ENCODE results near the gene TRERF1. TPM values are rescaled to one million over a fixed set of nuclear protein-coding genes. Genes with fewer than 3 reads are reported as not detected.

TRERF1 gene
- total RNA-seq, 2 donors from 2014 or later = 3.5 to 3.8 TPM

- DNase-seq = no peak
- TF ChIP-seq, protein P1, sequence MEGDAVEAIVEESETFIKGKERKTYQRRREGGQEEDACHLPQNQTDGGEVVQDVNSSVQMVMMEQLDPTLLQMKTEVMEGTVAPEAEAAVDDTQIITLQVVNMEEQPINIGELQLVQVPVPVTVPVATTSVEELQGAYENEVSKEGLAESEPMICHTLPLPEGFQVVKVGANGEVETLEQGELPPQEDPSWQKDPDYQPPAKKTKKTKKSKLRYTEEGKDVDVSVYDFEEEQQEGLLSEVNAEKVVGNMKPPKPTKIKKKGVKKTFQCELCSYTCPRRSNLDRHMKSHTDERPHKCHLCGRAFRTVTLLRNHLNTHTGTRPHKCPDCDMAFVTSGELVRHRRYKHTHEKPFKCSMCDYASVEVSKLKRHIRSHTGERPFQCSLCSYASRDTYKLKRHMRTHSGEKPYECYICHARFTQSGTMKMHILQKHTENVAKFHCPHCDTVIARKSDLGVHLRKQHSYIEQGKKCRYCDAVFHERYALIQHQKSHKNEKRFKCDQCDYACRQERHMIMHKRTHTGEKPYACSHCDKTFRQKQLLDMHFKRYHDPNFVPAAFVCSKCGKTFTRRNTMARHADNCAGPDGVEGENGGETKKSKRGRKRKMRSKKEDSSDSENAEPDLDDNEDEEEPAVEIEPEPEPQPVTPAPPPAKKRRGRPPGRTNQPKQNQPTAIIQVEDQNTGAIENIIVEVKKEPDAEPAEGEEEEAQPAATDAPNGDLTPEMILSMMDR (IDR thresholded peaks at IDR 0.05) = no peak
- Histone ChIP-seq H3K9me3 (no peaks in the 10 kb centered on the region), H3K27me3 (no peaks in the 10 kb centered on the region), H3K27ac (peak overlapping the region; percentile 26), H3K4me1 (peaks cover 3% of the 10 kb centered on the region), H3K4me3 (no peak overlapping the region), H3K36me3 (no peaks in the 10 kb centered on the region), H3K9ac (ENCODE audit: low read depth in 2 of 2, low read length in 2 of 2) (no peak overlapping the region)
- intact Hi-C loops (cut with DNase I) = loop anchor here (10.0 kb wide), 1 partner anchor 91 kb away; no protein-coding TSS in a partner anchor
Observed at GRCh38 chr6:42313941-42314570, 137.7 kb downstream of the TRERF1 start.

- H3K4me1 ChIP-seq = peaks cover 3% of the 10 kb centered on the region
- H3K9ac ChIP-seq (ENCODE audit: low read depth in 2 of 2, low read length in 2 of 2) = no peak overlapping the region
- H3K4me3 ChIP-seq = no peak overlapping the region
- no peak for DNase-seq
- H3K9me3 ChIP-seq = no peaks in the 10 kb centered on the region
- intact Hi-C loops (cut with DNase I) = loop anchor here (10.0 kb wide), 1 partner anchor 92 kb away; no protein-coding TSS in a partner anchor
- peak overlapping the region; percentile 26 for H3K27ac ChIP-seq
- no peaks in the 10 kb centered on the region for H3K27me3 ChIP-seq
- H3K36me3 ChIP-seq = no peaks in the 10 kb centered on the region
- TF ChIP-seq, protein P1 (IDR thresholded peaks at IDR 0.05) = no peak
Observed at GRCh38 chr6:42313038-42313437, 138.7 kb downstream of the TRERF1 start.

DNA sequence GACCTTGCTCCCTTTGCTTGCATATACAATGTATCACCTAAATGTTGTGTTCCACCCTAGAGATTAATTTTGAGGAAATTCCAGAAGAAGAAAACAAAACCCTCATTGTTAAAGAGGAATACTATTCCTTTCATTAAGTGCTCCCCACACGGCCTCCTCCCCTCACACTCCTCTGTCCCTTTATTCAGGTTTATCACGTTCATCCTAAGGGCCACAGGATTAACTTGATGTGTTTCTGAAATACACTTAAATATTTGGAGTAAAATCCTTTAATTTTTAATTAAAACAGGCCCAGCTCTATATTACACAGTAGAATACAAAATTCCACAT, 144.6 kb downstream of the TRERF1 start:
- Histone ChIP-seq H3K4me3 (no peak overlapping the region), H3K27ac (no peak overlapping the region), H3K4me1 (no peaks in the 10 kb centered on the region), H3K27me3 (no peaks in the 10 kb centered on the region), H3K9me3 (no peaks in the 10 kb centered on the region), H3K36me3 (no peaks in the 10 kb centered on the region), H3K9ac (ENCODE audit: low read depth in 2 of 2, low read length in 2 of 2) (no peak overlapping the region)
- TF ChIP-seq, protein P1 (IDR thresholded peaks at IDR 0.05) = no peak
- no peak for DNase-seq
- intact Hi-C loops (cut with DNase I) = no loop called here

DNA sequence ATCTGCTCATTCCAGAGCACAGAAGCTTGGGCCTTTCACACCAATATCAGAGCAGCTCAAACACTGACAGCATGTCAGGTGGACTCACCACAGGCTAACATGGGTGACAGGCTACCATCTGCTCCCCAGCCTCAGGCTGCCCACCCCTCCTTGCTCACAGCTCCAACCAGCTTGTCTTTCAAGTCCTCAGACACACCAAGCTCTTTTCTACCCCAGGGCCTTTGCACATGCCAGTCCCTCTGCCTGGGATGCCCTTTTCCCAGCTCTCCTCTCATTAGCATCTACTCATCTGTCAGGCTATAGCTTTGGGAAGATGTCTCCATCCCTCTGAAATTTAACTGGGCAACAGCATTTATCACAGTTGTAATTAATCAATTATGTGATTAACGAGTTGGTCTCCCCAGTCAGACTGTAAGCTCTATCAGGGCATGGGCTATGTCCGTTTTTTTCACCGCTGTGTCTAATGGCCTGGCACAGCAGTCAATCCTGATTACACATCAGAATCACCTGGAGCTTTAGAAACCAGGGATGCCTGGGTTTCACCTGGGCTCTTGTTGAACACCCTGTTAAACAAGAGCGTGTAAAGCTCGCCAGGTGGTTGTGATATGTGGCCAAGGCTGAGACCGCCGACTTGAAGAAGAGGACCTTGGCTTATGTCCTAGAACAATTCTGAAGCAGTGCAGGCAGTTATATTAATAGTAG, 145.1 kb downstream of the TRERF1 start:
- Histone ChIP-seq H3K27ac (no peak overlapping the region), H3K9me3 (no peaks in the 10 kb centered on the region), H3K4me3 (no peak overlapping the region), H3K9ac (ENCODE audit: low read depth in 2 of 2, low read length in 2 of 2) (no peak overlapping the region), H3K4me1 (no peaks in the 10 kb centered on the region), H3K27me3 (no peaks in the 10 kb centered on the region), H3K36me3 (no peaks in the 10 kb centered on the region)
- intact Hi-C loops (cut with DNase I) = no loop called here
- no peak for DNase-seq
- TF ChIP-seq, protein P1 (IDR thresholded peaks at IDR 0.05) = no peak

- intact Hi-C loops (cut with DNase I) = no loop called here
- Histone ChIP-seq H3K9me3 (no peaks in the 10 kb centered on the region), H3K27ac (no peak overlapping the region), H3K4me1 (no peaks in the 10 kb centered on the region), H3K4me3 (no peak overlapping the region), H3K9ac (ENCODE audit: low read depth in 2 of 2, low read length in 2 of 2) (no peak overlapping the region), H3K36me3 (no peaks in the 10 kb centered on the region), H3K27me3 (no peaks in the 10 kb centered on the region)
- DNase-seq = no peak
- TF ChIP-seq, protein P1 (IDR thresholded peaks at IDR 0.05) = no peak
Observed at GRCh38 chr6:42304053-42304712, 147.5 kb downstream of the TRERF1 start.
